Mesothelial cell of epicardium (in vitro differentiated cells): ENCODE data around the gene SCMH1. TPM values are rescaled to one million over a fixed set of nuclear protein-coding genes. Genes with fewer than 3 reads are reported as not detected.

ENCODE experiments used
- DNase-seq, 2 experiments: peaks; one replicate each; pipeline ENCODE4 v3.0.0; 2021; ENCODE audit warnings: low spot score in 2 of 2; ENCODE audit not compliant: unreplicated experiment in 2 of 2
- H3K27ac Mint-ChIP-seq: 2 replicates; pipeline ENCODE4 v1.8.0; 2021; ENCODE audit warnings: mixed read lengths
- H3K27me3 Mint-ChIP-seq: 2 replicates; pipeline ENCODE4 v1.8.0; 2021; ENCODE audit warnings: low read depth, mixed read lengths
- H3K36me3 Mint-ChIP-seq: 2 replicates; pipeline ENCODE4 v1.8.0; 2021; ENCODE audit warnings: mixed read lengths
- H3K4me1 Mint-ChIP-seq: 2 replicates; pipeline ENCODE4 v1.8.0; 2021; ENCODE audit warnings: mixed read lengths
- H3K4me3 Mint-ChIP-seq: 2 replicates; pipeline ENCODE4 v1.8.0; 2021; ENCODE audit warnings: mild to moderate bottlenecking, moderate library complexity, mixed read lengths
- H3K9me3 Mint-ChIP-seq: 2 replicates; pipeline ENCODE4 v1.8.0; 2021; ENCODE audit warnings: mixed read lengths
- total RNA-seq: library from RNA; stranded (reverse); gene quantifications from 3 replicates; pipeline ENCODE4 v1.2.1, GENCODE V29; 2021
- TF ChIP-seq, protein P1 (sequence below): fragments of 200-600 bp; sonication (generic); IDR thresholded peaks from one replicate; pipeline ENCODE4 v1.5.0; 2021; ENCODE audit warnings: antibody characterized with exemption; ENCODE audit not compliant: unreplicated experiment

SCMH1 gene
- total RNA-seq, 1 donor from 2014 or later: 59.1 TPM

DNA sequence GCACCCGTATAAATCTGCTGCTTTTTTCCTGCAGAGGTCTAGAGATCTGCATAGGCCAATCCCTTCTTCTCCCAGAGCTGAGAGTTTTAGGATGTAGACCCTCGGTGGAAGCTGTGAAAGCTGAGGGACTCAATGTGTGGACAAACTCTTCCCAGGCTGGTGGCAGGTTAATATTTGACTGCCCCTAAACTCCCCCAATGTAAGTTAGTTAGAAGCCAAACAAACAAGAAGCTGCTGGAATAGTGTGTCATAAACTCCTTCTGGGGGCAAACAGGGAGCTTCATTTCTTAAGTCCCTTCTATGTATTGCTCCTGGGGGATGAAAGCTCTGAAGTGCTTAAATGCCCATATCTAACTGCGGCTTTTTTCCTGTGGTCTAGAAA is 72.3 kb downstream of the SCMH1 start:
- Mint-ChIP-seq H3K36me3 (peaks cover 65% of the 10 kb centered on the region), H3K4me3 (no peak overlapping the region), H3K9me3 (peaks cover 65% of the 10 kb centered on the region)

DNA sequence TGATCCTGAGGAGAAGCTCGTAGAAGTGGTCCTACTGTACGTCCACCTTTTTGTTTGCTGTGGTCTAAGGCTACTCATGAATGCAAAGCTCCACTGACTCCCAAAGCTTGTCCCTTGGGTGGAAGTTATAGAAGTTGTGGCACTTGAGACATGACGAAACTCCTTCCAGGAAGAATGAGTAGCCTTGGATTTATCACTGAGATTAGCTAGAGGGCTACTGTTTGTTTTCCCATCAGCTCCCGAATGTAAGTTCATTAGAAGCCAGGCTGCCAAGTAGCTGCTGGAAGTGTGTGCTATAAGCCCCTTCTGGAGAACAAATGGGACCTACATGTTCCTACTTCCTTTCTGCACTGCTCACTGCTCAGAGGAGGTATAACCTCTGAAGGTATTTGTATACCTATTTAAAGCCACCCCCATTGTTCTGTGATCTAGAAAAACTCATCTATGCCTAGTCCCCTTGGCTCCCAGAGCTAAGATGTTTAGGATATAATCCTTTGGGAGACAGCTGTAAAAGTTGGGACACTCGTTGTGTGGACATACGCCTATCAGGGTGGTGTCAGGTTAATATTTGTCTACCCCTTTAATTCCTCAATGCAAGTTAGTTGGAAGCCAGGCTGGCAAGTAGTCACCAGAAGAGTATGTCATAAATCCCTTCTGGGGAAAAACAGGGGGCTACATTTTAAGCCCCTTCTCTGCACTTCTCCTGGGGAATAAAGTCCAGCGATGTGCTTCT is 72.9 kb downstream of the SCMH1 start:
- DNase-seq: no peak
- TF ChIP-seq, protein P1, sequence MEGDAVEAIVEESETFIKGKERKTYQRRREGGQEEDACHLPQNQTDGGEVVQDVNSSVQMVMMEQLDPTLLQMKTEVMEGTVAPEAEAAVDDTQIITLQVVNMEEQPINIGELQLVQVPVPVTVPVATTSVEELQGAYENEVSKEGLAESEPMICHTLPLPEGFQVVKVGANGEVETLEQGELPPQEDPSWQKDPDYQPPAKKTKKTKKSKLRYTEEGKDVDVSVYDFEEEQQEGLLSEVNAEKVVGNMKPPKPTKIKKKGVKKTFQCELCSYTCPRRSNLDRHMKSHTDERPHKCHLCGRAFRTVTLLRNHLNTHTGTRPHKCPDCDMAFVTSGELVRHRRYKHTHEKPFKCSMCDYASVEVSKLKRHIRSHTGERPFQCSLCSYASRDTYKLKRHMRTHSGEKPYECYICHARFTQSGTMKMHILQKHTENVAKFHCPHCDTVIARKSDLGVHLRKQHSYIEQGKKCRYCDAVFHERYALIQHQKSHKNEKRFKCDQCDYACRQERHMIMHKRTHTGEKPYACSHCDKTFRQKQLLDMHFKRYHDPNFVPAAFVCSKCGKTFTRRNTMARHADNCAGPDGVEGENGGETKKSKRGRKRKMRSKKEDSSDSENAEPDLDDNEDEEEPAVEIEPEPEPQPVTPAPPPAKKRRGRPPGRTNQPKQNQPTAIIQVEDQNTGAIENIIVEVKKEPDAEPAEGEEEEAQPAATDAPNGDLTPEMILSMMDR: no peak
- H3K4me1 Mint-ChIP-seq: no peaks in the 10 kb centered on the region
- H3K27me3 Mint-ChIP-seq: no peaks in the 10 kb centered on the region
- no peak overlapping the region for H3K4me3 Mint-ChIP-seq
- H3K36me3 Mint-ChIP-seq: peaks cover 62% of the 10 kb centered on the region
- peaks cover 64% of the 10 kb centered on the region for H3K9me3 Mint-ChIP-seq
- no peak overlapping the region for H3K27ac Mint-ChIP-seq

More for the DNA sequence above, 72.3 kb downstream of the SCMH1 start:
- Mint-ChIP-seq H3K27ac (no peak overlapping the region), H3K4me1 (no peaks in the 10 kb centered on the region), H3K27me3 (no peaks in the 10 kb centered on the region)
- no peak for DNase-seq
- TF ChIP-seq, protein P1: no peak

DNA sequence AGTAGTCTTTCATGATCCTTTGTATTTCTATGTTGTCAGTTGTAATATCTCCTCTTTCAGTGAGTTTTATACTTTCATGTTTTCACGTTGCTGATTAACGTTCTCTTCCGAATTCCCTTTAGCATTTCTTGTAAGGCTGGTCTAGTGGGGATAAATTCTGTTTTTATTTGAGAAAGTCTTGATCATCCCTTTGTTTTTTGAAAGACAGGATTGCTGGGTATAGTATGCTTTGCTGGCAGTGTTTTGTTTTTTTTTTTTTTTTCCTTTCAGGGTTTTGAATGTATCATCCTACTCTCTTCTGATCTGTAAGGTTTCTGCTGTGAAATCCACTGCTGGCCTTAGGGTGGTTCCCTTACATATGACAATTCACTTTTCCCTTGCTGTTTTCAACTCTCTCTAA is 74.4 kb downstream of the SCMH1 start:
- TF ChIP-seq, protein P1: no peak
- Mint-ChIP-seq H3K4me1 (no peaks in the 10 kb centered on the region), H3K36me3 (peaks cover 51% of the 10 kb centered on the region), H3K4me3 (no peak overlapping the region), H3K9me3 (peaks cover 56% of the 10 kb centered on the region), H3K27ac (no peak overlapping the region), H3K27me3 (no peaks in the 10 kb centered on the region)
- no peak for DNase-seq

DNA sequence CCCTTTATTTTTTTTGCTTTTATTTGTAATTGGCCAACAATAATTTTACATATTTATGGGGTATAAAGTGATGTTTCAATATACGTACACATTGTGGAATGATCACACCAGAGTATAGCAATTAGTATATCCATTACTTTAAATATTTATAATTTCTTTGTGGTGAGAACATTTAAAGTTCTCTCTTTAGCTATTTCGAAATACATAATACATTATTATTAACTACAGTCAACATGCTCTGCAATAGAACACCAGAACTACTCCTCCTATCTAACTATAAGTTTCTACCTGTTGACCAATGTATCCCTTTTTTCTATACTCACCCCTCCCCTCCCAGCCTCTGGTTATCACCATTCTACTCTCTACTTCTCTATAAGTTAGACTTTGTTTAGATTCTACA is 77.4 kb downstream of the SCMH1 start:
- no peaks in the 10 kb centered on the region for H3K27me3 Mint-ChIP-seq
- H3K4me1 Mint-ChIP-seq: peaks cover 4% of the 10 kb centered on the region
- DNase-seq: no peak
- peaks cover 35% of the 10 kb centered on the region for H3K36me3 Mint-ChIP-seq
- peaks cover 41% of the 10 kb centered on the region for H3K9me3 Mint-ChIP-seq
- H3K4me3 Mint-ChIP-seq: no peak overlapping the region
- no peak overlapping the region for H3K27ac Mint-ChIP-seq
- TF ChIP-seq, protein P1: no peak

DNA sequence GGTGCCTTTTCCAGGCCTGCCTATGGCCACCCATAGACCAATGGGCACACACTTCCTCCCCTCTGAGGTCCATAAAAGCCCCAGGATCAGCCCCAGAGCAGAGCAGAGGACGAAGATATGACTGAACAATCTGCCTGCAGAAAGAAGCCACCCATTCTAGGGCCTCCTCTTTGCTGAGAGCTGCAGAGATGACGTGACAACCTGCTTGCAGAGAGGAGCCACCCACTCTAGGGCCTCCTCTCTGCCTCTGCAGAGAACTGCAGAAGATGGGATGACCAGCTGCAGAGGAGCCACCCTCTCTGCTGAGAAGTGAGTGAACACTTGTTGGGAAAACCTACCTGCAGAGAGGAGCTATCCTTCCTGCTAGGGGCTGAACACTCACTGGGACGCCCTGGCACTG is 79.7 kb downstream of the SCMH1 start:
- peaks cover 11% of the 10 kb centered on the region for H3K4me1 Mint-ChIP-seq

More for the DNA sequence above, 79.7 kb downstream of the SCMH1 start:
- TF ChIP-seq, protein P1: no peak
- no peak for DNase-seq
- H3K36me3 Mint-ChIP-seq: peaks cover 12% of the 10 kb centered on the region
- no peak overlapping the region for H3K27ac Mint-ChIP-seq
- no peaks in the 10 kb centered on the region for H3K27me3 Mint-ChIP-seq
- peaks cover 22% of the 10 kb centered on the region for H3K9me3 Mint-ChIP-seq
- H3K4me3 Mint-ChIP-seq: no peak overlapping the region
